Measurements from ENCODE around the gene TMUB2.

TMUB2 gene

GRCh38 chr17:44174427-44174826 is 12.3 kb upstream of the TMUB2 start:
- TF ChIP-seq EZH2phosphoT487 (IDR thresholded peaks at IDR 0.05; ENCODE audit: borderline replicate concordance) (no peak), CTCF (conservative IDR thresholded peaks at IDR 0.05; ENCODE audit: low read length) (no peak)
- no peaks in the 10 kb centered on the region for H3F3A ChIP-seq (ENCODE audit: low read depth)
- H3K79me2 ChIP-seq (ENCODE audit: insufficient read depth, low read length): no peaks in the 10 kb centered on the region
- H3K9me3 ChIP-seq (ENCODE audit: insufficient read depth, low read depth, low read length): no peaks in the 10 kb centered on the region
- peaks cover 10% of the 10 kb centered on the region; the same call in 1 of the 2 replicates for H3K36me3 ChIP-seq (ENCODE audit: insufficient read depth, low read length)
- H4K20me1 ChIP-seq (ENCODE audit: insufficient read depth, low read length, poor library complexity, severe bottlenecking): no peaks in the 10 kb centered on the region
- H2AFZ ChIP-seq (ENCODE audit: low read length): no peak overlapping the region
- H3K27me3 ChIP-seq (ENCODE audit: insufficient read depth, low read length, poor library complexity, severe bottlenecking): no peaks in the 10 kb centered on the region
- no peak overlapping the region for H3K4me2 ChIP-seq (ENCODE audit: low read depth, low read length, poor library complexity, severe bottlenecking)
- no peak overlapping the region for H3K4me3 ChIP-seq (ENCODE audit: low read length, poor library complexity, severe bottlenecking)
- H3K9me2 ChIP-seq (replicated peaks; ENCODE audit: low read depth, low read length): no peaks in the 10 kb centered on the region
- no peaks in the 10 kb centered on the region for H3K4me1 ChIP-seq (ENCODE audit: insufficient read depth, low read length, poor library complexity, severe bottlenecking)
- no peak overlapping the region for H3K9ac ChIP-seq (ENCODE audit: low read depth, low read length, poor library complexity, severe bottlenecking)

- no peak overlapping the region for H3K9ac ChIP-seq (ENCODE audit: low read depth, low read length, poor library complexity, severe bottlenecking)
- no peaks in the 10 kb centered on the region for H3K9me3 ChIP-seq (ENCODE audit: insufficient read depth, low read depth, low read length)
- no peaks in the 10 kb centered on the region for H4K20me1 ChIP-seq (ENCODE audit: insufficient read depth, low read length, poor library complexity, severe bottlenecking)
- H3K36me3 ChIP-seq (ENCODE audit: insufficient read depth, low read length): peaks cover 10% of the 10 kb centered on the region; the same call in 1 of the 2 replicates
- no peaks in the 10 kb centered on the region for H3F3A ChIP-seq (ENCODE audit: low read depth)
- H3K79me2 ChIP-seq (ENCODE audit: insufficient read depth, low read length): no peaks in the 10 kb centered on the region
- H3K4me3 ChIP-seq (ENCODE audit: low read length, poor library complexity, severe bottlenecking): no peak overlapping the region
- H3K4me1 ChIP-seq (ENCODE audit: insufficient read depth, low read length, poor library complexity, severe bottlenecking): no peaks in the 10 kb centered on the region
- H3K27me3 ChIP-seq (ENCODE audit: insufficient read depth, low read length, poor library complexity, severe bottlenecking): no peaks in the 10 kb centered on the region
- no peak for TF ChIP-seq CTCF (conservative IDR thresholded peaks at IDR 0.05; ENCODE audit: low read length)
- no peak for TF ChIP-seq EZH2phosphoT487 (IDR thresholded peaks at IDR 0.05; ENCODE audit: borderline replicate concordance)
- H3K9me2 ChIP-seq (replicated peaks; ENCODE audit: low read depth, low read length): no peaks in the 10 kb centered on the region
- no peak overlapping the region for H2AFZ ChIP-seq (ENCODE audit: low read length)
- no peak overlapping the region for H3K4me2 ChIP-seq (ENCODE audit: low read depth, low read length, poor library complexity, severe bottlenecking)
Observed at GRCh38 chr17:44176257-44176656, 10.5 kb upstream of the TMUB2 start.

GRCh38 chr17:44176671-44177501 is 9.9 kb upstream of the TMUB2 start:
- Histone ChIP-seq H3K79me2 (ENCODE audit: insufficient read depth, low read length) (peaks cover 3% of the 10 kb centered on the region; the same call in 1 of the 2 replicates), H3K27me3 (ENCODE audit: insufficient read depth, low read length, poor library complexity, severe bottlenecking) (no peaks in the 10 kb centered on the region), H3F3A (ENCODE audit: low read depth) (no peaks in the 10 kb centered on the region), H3K36me3 (ENCODE audit: insufficient read depth, low read length) (peaks cover 12% of the 10 kb centered on the region; the same call in 1 of the 2 replicates), H3K4me2 (ENCODE audit: low read depth, low read length, poor library complexity, severe bottlenecking) (no peak overlapping the region), H3K4me1 (ENCODE audit: insufficient read depth, low read length, poor library complexity, severe bottlenecking) (no peaks in the 10 kb centered on the region), H3K9me2 (replicated peaks; ENCODE audit: low read depth, low read length) (no peaks in the 10 kb centered on the region), H4K20me1 (ENCODE audit: insufficient read depth, low read length, poor library complexity, severe bottlenecking) (no peaks in the 10 kb centered on the region), H3K9ac (ENCODE audit: low read depth, low read length, poor library complexity, severe bottlenecking) (no peak overlapping the region), H3K4me3 (ENCODE audit: low read length, poor library complexity, severe bottlenecking) (no peak overlapping the region), H3K9me3 (ENCODE audit: insufficient read depth, low read depth, low read length) (no peaks in the 10 kb centered on the region), H2AFZ (ENCODE audit: low read length) (no peak overlapping the region)
- TF ChIP-seq EZH2phosphoT487 (IDR thresholded peaks at IDR 0.05; ENCODE audit: borderline replicate concordance): no peak
- TF ChIP-seq CTCF (conservative IDR thresholded peaks at IDR 0.05; ENCODE audit: low read length): no peak

All from Loucy (cell line).